Panc1 (cell line): Measurements from ENCODE around the gene C16orf86.

ENCODE experiments used
- CTCF ChIP-seq: fragments of 450-650 bp; IDR thresholded peaks from 2 replicates; pipeline ENCODE4 v1.5.1; 2017; ENCODE audit warnings: mild to moderate bottlenecking
- POLR2AphosphoS5 ChIP-seq: IDR thresholded peaks from 2 replicates; pipeline ENCODE4 v1.6.1; 2012; ENCODE audit warnings: mild to moderate bottlenecking, low read depth, low read length, moderate library complexity
- SIN3A ChIP-seq: IDR thresholded peaks from 2 replicates; pipeline ENCODE4 v1.6.1; 2012; ENCODE audit warnings: low read depth, mild to moderate bottlenecking, low read length, moderate library complexity, borderline replicate concordance; ENCODE audit not compliant: insufficient read depth
- TCF7L2 ChIP-seq: IDR thresholded peaks from 2 replicates; pipeline ENCODE4 v1.6.1; 2011; ENCODE audit warnings: mild to moderate bottlenecking, low read depth, low read length, inconsistent platforms

- TF ChIP-seq CTCF (no peak), POLR2AphosphoS5 (no peak), TCF7L2 (no peak), SIN3A (no peak)
These were observed 17.7 kb upstream of the C16orf86 start for GRCh38 chr16:67648764-67649407.
